K562 (cell line): ENCODE measurements around the gene LRRC1.

Experiments
- POLR2AphosphoS2 ChIP-seq: IDR thresholded peaks from 2 replicates; pipeline ENCODE4 v1.6.1; 2012; ENCODE audit warnings: low read length, improper control_type of control experiment
- SMAD3 ChIP-seq: fragments of 450-650 bp; formaldehyde crosslinking; conservative IDR thresholded peaks from 2 replicates; pipeline ENCODE4 v1.4.0; 2020; ENCODE audit warnings: mild to moderate bottlenecking
- ZFX ChIP-seq: sonication (generic); formaldehyde crosslinking; IDR thresholded peaks from 2 replicates; pipeline ENCODE4 v1.8.0; 2022; ENCODE audit warnings: mild to moderate bottlenecking, missing genetic modification reagents, moderate library complexity

GRCh38 chr6:53934023-53934422, 139.2 kb downstream of the LRRC1 start:
- TF ChIP-seq POLR2AphosphoS2, result no peak
- TF ChIP-seq ZFX (CRISPR knock-in tag), result no peak
- TF ChIP-seq SMAD3, result no peak
